Keratinocyte (primary cell): ENCODE data around the gene JAZF1.

Experiments
- CTCF ChIP-seq, 3 experiments: IDR thresholded peaks in 1 of 3; conservative IDR thresholded peaks in 1 of 3; optimal IDR thresholded peaks in 1 of 3; 2 replicates in 2 of 3; 3 replicates in 1 of 3; pipeline versions ENCODE3 to v1.5.1; 2011; ENCODE audit warnings: low read length in 3 of 3, mild to moderate bottlenecking in 3 of 3, moderate library complexity in 2 of 3, control low read depth in 1 of 3, inconsistent platforms in 1 of 3; ENCODE audit not compliant: insufficient read depth in 2 of 3; ENCODE audit errors: extremely low read depth in 1 of 3
- EZH2 ChIP-seq: IDR thresholded peaks from one replicate; pipeline ENCODE4 v1.6.1; 2012; ENCODE audit warnings: inconsistent platforms, mild to moderate bottlenecking, low read length, moderate library complexity

GRCh38 chr7:28018856-28019465 lies 161.6 kb downstream of the JAZF1 start:
- TF ChIP-seq EZH2 (no peak), CTCF (optimal IDR thresholded peaks at IDR 0.05 in 1 of 3, IDR thresholded peaks at IDR 0.05 in 1 of 3, conservative IDR thresholded peaks at IDR 0.05 in 1 of 3; ENCODE audit: extremely low read depth in 1 of 3, insufficient read depth in 2 of 3, low read length in 3 of 3) (no peak)
